Measurements from ENCODE around the gene COQ4.
A peak's percentile ranks its signal among the peaks of the same experiment; 100 is the strongest.

COQ4 gene

DNA sequence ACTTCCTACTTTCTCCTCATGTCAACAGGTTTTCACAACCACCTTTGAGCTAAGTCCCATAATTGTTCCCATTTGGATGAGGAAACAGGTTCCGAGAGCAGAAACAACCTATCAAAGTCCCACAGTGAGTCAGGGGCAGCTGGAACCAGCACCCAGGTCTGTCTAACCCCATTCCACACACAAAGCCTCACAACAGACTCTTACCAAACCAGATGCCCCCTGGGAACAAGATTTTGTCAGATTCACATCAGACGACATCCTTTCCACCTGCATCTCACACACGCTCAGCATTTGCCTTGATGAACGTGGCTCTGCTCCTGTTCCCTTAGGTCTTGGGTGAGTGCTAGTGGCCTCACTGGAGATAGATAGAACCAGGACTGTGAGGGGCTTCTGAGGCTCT lies 29.5 kb upstream of the COQ4 start:
- Mint-ChIP-seq H3K9me3 (no peaks in the 10 kb centered on the region), H3K27ac (no peak overlapping the region), H3K4me1 (ENCODE audit: low read depth) (peaks cover 2% of the 10 kb centered on the region), H3K4me3 (no peak overlapping the region), H3K36me3 (ENCODE audit: low read depth) (peaks cover 9% of the 10 kb centered on the region), H3K27me3 (no peaks in the 10 kb centered on the region)
- no peak for DNase-seq

GRCh38 chr9:128294142-128294541 lies 28.5 kb upstream of the COQ4 start:
- DNase-seq: no peak
- Mint-ChIP-seq H3K27me3 (no peaks in the 10 kb centered on the region), H3K36me3 (ENCODE audit: low read depth) (peaks cover under 1% of the 10 kb centered on the region), H3K4me1 (ENCODE audit: low read depth) (peaks cover 2% of the 10 kb centered on the region), H3K27ac (no peak overlapping the region), H3K9me3 (no peaks in the 10 kb centered on the region), H3K4me3 (no peak overlapping the region)

GRCh38 chr9:128296340-128297220 lies 26.1 kb upstream of the COQ4 start:
- Mint-ChIP-seq H3K36me3 (ENCODE audit: low read depth) (no peaks in the 10 kb centered on the region), H3K4me1 (ENCODE audit: low read depth) (peaks cover 2% of the 10 kb centered on the region), H3K9me3 (no peaks in the 10 kb centered on the region), H3K27me3 (no peaks in the 10 kb centered on the region), H3K4me3 (no peak overlapping the region), H3K27ac (no peak overlapping the region)
- DNase-seq: no peak

- no peak for DNase-seq
- Mint-ChIP-seq H3K4me3 (no peak overlapping the region), H3K27me3 (no peaks in the 10 kb centered on the region), H3K27ac (peak overlapping the region; percentile 3), H3K4me1 (ENCODE audit: low read depth) (peaks cover 2% of the 10 kb centered on the region), H3K36me3 (ENCODE audit: low read depth) (no peaks in the 10 kb centered on the region), H3K9me3 (no peaks in the 10 kb centered on the region)
Observed at GRCh38 chr9:128297221-128297773, 25.3 kb upstream of the COQ4 start.

- Mint-ChIP-seq H3K4me3 (no peak overlapping the region), H3K36me3 (ENCODE audit: low read depth) (no peaks in the 10 kb centered on the region), H3K9me3 (no peaks in the 10 kb centered on the region), H3K4me1 (ENCODE audit: low read depth) (peaks cover 2% of the 10 kb centered on the region), H3K27ac (peak overlapping the region; percentile 19), H3K27me3 (no peaks in the 10 kb centered on the region)
- no peak for DNase-seq
Observed at GRCh38 chr9:128298535-128299482, 23.8 kb upstream of the COQ4 start.

DNA sequence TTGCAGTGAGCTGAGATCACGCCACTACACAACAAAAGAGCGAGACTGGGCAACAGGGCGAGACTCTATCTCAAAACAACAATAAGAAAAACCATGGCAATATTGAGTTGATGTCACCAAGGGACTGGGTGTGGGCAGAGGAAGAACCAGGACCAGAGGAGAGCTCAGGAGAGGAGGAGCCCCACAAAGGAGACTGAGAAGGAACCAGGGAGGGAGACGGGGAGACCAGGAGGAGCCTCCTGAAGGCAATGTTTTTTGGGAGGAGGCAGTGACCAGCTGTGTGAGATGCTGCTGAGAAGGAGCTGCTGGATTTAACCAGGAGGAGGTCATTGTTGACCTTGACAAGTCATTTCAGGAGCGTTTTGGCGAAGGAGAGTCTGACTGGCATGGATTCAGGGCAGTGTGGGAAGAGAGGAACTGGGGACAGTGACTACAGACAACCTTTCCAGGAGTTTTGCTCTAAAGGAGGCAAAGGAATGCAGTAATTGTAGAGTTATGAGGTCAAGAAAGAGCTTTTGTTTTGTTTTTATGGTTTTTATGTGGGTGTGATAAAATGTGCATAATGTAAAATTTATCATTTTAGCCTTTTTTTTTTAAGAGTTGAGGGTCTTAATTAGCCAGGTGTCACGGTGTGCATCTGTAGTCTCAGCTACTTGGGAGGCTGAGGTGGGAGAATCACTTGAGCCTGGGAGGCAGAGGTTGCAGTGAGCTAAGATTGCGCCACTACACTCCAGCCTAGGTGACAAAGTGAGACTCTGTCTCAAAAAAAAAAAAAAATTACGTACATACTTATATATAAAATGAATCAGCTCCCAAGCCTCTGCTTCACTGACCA lies 18.3 kb upstream of the COQ4 start:
- no peak for DNase-seq

GRCh38 chr9:128304971-128305288 lies 17.7 kb upstream of the COQ4 start:
- H3K9me3 Mint-ChIP-seq: no peaks in the 10 kb centered on the region
- no peak overlapping the region for H3K27ac Mint-ChIP-seq
- H3K36me3 Mint-ChIP-seq (ENCODE audit: low read depth): peaks cover 27% of the 10 kb centered on the region
- H3K4me3 Mint-ChIP-seq: no peak overlapping the region
- H3K27me3 Mint-ChIP-seq: no peaks in the 10 kb centered on the region
- no peak for DNase-seq
- H3K4me1 Mint-ChIP-seq (ENCODE audit: low read depth): peaks cover 1% of the 10 kb centered on the region

More for the DNA sequence above, 18.3 kb upstream of the COQ4 start:
- Mint-ChIP-seq H3K36me3 (ENCODE audit: low read depth) (peaks cover 21% of the 10 kb centered on the region), H3K27me3 (no peaks in the 10 kb centered on the region), H3K4me1 (ENCODE audit: low read depth) (peaks cover 1% of the 10 kb centered on the region), H3K9me3 (no peaks in the 10 kb centered on the region), H3K27ac (no peak overlapping the region), H3K4me3 (no peak overlapping the region)

DNA sequence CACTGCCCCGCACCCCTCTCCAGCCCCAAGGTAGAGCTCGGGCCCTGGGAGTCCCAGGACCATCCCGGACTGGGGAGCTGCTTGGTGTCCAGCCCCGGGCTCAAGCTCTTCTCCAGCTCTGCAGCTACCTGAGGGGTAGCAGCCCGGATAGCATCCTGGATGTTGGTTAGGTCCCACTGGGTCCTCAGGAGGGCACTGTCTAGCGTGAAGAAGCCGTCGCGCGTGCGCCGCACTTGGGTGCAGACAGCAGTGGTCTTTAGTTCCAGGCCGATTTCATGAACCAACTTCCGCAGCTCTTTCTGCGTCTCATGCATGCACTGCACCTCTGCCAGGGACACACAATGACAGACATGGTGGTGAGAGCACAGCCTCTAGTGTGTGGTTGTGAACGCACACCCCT lies 13.1 kb upstream of the COQ4 start:
- Mint-ChIP-seq H3K27me3 (no peaks in the 10 kb centered on the region), H3K4me3 (no peak overlapping the region)

GRCh38 chr9:128310461-128310860 lies 12.2 kb upstream of the COQ4 start:
- no peaks in the 10 kb centered on the region for H3K9me3 Mint-ChIP-seq
- DNase-seq: no peak
- H3K4me1 Mint-ChIP-seq (ENCODE audit: low read depth): peaks cover 1% of the 10 kb centered on the region
- H3K4me3 Mint-ChIP-seq: no peak overlapping the region
- no peaks in the 10 kb centered on the region for H3K27me3 Mint-ChIP-seq
- peaks cover 70% of the 10 kb centered on the region for H3K36me3 Mint-ChIP-seq (ENCODE audit: low read depth)
- no peak overlapping the region for H3K27ac Mint-ChIP-seq

More for the DNA sequence above, 13.1 kb upstream of the COQ4 start:
- Mint-ChIP-seq H3K36me3 (ENCODE audit: low read depth) (peaks cover 61% of the 10 kb centered on the region), H3K4me1 (ENCODE audit: low read depth) (peaks cover 1% of the 10 kb centered on the region), H3K27ac (peak overlapping the region; percentile 34), H3K9me3 (no peaks in the 10 kb centered on the region)
- DNase-seq: no peak

DNA sequence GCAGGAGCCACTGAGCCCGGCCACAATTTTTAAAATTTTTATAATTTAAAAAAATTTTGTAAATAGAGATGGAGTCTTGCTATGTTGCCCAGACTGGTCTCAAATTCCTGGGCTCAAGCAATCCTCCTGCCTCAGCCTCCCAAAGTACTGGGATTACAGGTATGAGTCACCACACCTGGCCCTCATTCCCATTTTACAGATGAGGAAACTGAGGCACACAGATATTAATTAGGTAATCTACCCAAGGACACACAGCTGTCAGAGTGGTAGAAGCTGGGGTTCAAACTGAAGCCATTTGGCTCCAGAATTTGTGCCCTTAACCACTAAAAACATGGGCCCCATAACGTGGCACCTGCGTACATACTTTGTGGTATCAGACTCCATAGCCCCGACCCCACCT lies 7.9 kb upstream of the COQ4 start:
- H3K36me3 Mint-ChIP-seq (ENCODE audit: low read depth): peaks cover 80% of the 10 kb centered on the region
- DNase-seq: no peak
- no peaks in the 10 kb centered on the region for H3K9me3 Mint-ChIP-seq
- H3K4me3 Mint-ChIP-seq: no peak overlapping the region
- H3K4me1 Mint-ChIP-seq (ENCODE audit: low read depth): no peaks in the 10 kb centered on the region
- no peaks in the 10 kb centered on the region for H3K27me3 Mint-ChIP-seq
- H3K27ac Mint-ChIP-seq: no peak overlapping the region

DNA sequence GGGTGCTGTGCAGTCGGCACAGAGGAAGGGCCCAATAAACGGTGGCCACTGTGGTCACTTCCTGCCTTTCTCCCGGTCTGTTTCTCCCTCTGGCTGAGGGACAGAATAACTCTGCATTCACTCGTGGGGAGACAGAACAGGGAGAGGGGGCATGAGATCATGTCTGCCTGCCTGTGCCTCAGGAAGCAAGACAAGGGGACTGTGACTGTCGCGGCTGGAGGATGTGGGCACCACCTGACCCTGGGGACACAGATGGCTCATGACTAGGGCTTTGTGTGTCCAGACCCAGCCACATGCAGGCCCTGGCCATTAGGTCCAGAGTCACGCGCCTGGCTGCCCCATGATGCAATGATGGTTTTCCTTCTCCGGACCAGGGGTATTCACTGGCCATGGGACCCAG lies 6.2 kb upstream of the COQ4 start:
- H3K27ac Mint-ChIP-seq: no peak overlapping the region
- no peaks in the 10 kb centered on the region for H3K9me3 Mint-ChIP-seq
- peaks cover 74% of the 10 kb centered on the region for H3K36me3 Mint-ChIP-seq (ENCODE audit: low read depth)
- H3K27me3 Mint-ChIP-seq: no peaks in the 10 kb centered on the region
- H3K4me1 Mint-ChIP-seq (ENCODE audit: low read depth): peaks cover 5% of the 10 kb centered on the region
- no peak for DNase-seq
- no peak overlapping the region for H3K4me3 Mint-ChIP-seq

- Mint-ChIP-seq H3K4me1 (ENCODE audit: low read depth) (peaks cover 6% of the 10 kb centered on the region), H3K36me3 (ENCODE audit: low read depth) (peaks cover 77% of the 10 kb centered on the region), H3K27me3 (no peaks in the 10 kb centered on the region), H3K9me3 (no peaks in the 10 kb centered on the region), H3K4me3 (no peak overlapping the region), H3K27ac (peak overlapping the region; percentile 55)
- no peak for DNase-seq
Observed at GRCh38 chr9:128317629-128318028, 5.0 kb upstream of the COQ4 start.

- Mint-ChIP-seq H3K4me3 (peak overlapping the region; percentile 92), H3K27ac (peak overlapping the region; percentile 71), H3K4me1 (ENCODE audit: low read depth) (peaks cover 34% of the 10 kb centered on the region), H3K36me3 (ENCODE audit: low read depth) (peaks cover 82% of the 10 kb centered on the region), H3K9me3 (no peaks in the 10 kb centered on the region), H3K27me3 (no peaks in the 10 kb centered on the region)
- DNase-seq: no peak
Observed at GRCh38 chr9:128321343-128321742, 1.3 kb upstream of the COQ4 start.

DNA sequence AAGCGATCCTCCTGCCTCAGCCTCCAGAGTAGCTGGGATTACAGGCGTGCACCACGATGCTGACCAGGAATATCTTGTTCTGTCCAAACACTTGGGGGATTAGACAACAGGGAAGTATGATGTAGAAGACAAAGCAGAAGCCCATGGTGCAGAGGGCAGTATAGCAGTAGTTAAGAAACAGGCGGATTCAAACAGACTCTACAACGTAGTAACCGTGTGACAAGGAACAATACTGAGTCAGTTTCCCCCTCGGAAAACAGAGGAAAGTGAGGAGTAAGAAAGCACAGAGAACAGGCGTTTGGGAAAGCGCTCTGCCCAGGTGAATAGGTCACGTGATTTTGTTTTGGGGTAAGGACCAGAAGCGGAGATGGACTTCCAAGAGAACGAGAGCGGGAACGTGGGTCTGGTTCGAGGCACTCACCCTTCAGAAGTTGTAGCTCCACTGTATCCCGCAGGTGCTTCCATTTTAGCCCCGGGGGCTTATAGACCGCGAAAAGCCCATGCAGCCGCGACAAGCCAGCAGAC lies 698 bp upstream of the COQ4 start:
- no peak for DNase-seq
- Mint-ChIP-seq H3K9me3 (no peaks in the 10 kb centered on the region), H3K27ac (peak overlapping the region; percentile 100), H3K36me3 (ENCODE audit: low read depth) (peaks cover 78% of the 10 kb centered on the region), H3K27me3 (no peaks in the 10 kb centered on the region), H3K4me3 (peak overlapping the region; percentile 92), H3K4me1 (ENCODE audit: low read depth) (peaks cover 34% of the 10 kb centered on the region)

Measured in activated T-cell treated with anti-CD3 and anti-CD28 coated beads, Interleukin-2, amount 50 U/mL, for 24 hours (primary cell).